GM23248 (cell line): ENCODE measurements around the gene PRXL2A.

Source experiments
- EZH2 ChIP-seq: fragments of 200-600 bp; sonication (generic); IDR thresholded peaks from 2 replicates; pipeline ENCODE4 v1.6.1; 2018; ENCODE audit warnings: antibody characterized with exemption, mild to moderate bottlenecking; ENCODE audit not compliant: insufficient read depth, poor library complexity, severe bottlenecking
- EZH2phosphoT487 ChIP-seq: fragments of 200-600 bp; sonication (generic); IDR thresholded peaks from 2 replicates; pipeline ENCODE4 v1.6.1; 2018; ENCODE audit warnings: antibody characterized with exemption, moderate library complexity, mild to moderate bottlenecking, low read depth; ENCODE audit not compliant: insufficient read depth

DNA sequence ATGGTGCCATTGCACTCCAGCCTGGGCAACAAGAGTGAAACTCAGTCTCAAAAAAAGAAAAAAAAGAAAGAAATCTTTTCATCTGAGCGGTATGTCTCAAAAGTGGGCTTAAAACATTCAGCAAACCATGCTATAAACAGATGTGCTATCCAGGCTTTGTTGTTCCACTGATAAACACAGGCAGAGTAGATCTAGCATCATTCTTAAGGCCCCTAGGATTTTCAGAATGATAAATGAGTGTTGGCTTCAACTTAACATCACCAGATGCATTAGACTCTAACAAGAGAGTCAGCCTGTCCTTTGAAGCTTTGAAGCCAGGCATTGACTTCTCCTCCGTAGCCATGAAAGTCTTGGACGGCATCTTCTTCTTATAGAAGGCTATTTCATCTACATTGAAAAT, 28.6 kb upstream of the PRXL2A start:
- TF ChIP-seq EZH2 (no peak), EZH2phosphoT487 (no peak)
